Measurements from ENCODE around the gene CASR.
"Not testable (repeated sequence)": the region's sequence is repeated elsewhere in the genome, so short reads cannot be mapped to it uniquely, and the experiment has no call there.

CASR gene, protein sequence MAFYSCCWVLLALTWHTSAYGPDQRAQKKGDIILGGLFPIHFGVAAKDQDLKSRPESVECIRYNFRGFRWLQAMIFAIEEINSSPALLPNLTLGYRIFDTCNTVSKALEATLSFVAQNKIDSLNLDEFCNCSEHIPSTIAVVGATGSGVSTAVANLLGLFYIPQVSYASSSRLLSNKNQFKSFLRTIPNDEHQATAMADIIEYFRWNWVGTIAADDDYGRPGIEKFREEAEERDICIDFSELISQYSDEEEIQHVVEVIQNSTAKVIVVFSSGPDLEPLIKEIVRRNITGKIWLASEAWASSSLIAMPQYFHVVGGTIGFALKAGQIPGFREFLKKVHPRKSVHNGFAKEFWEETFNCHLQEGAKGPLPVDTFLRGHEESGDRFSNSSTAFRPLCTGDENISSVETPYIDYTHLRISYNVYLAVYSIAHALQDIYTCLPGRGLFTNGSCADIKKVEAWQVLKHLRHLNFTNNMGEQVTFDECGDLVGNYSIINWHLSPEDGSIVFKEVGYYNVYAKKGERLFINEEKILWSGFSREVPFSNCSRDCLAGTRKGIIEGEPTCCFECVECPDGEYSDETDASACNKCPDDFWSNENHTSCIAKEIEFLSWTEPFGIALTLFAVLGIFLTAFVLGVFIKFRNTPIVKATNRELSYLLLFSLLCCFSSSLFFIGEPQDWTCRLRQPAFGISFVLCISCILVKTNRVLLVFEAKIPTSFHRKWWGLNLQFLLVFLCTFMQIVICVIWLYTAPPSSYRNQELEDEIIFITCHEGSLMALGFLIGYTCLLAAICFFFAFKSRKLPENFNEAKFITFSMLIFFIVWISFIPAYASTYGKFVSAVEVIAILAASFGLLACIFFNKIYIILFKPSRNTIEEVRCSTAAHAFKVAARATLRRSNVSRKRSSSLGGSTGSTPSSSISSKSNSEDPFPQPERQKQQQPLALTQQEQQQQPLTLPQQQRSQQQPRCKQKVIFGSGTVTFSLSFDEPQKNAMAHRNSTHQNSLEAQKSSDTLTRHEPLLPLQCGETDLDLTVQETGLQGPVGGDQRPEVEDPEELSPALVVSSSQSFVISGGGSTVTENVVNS

DNA sequence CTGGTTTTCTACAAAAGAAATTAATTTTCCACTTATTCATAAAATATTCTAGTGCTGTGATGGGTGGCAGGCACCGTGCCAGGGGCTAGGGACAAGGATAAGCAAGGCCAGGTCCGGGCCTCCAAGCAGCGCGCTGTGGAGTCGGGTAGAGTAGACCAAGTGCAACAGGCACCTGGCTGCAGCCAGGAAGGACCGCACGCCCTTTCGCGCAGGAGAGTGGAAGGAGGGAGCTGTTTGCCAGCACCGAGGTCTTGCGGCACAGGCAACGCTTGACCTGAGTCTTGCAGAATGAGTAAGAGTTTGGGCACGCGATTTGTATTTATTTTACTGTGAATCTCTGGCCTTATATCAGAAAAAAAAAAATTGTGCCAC lies at the start of gene CASR:
CASR (plus strand) TSS at position 148 of the 372 bp plus-strand sequence. CDS start 70,522 bp downstream, outside the sequence.
- no peak for FAIRE-seq
- DNase-seq (ENCODE audit: low spot score) = no peak

DNA sequence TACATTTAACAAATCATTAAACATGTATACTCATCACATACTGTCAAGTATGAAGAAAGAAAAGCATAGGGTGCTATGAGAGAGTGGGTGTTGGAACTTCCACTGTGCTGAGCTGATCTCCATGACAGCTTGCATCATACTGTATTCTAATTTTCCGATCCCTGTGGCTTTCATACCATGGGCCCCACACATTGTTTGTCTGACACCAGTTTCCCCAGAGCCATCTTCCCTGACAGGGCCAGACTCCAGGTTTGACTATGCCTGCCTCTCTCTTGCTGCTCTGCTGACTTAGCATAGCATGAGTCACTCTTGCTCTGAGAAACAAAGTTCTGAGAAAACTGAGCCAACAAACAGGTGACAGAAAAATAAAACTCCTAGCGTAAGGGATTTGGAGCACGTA lies 37.0 kb upstream of the CASR start:
- FAIRE-seq = no peak

DNA sequence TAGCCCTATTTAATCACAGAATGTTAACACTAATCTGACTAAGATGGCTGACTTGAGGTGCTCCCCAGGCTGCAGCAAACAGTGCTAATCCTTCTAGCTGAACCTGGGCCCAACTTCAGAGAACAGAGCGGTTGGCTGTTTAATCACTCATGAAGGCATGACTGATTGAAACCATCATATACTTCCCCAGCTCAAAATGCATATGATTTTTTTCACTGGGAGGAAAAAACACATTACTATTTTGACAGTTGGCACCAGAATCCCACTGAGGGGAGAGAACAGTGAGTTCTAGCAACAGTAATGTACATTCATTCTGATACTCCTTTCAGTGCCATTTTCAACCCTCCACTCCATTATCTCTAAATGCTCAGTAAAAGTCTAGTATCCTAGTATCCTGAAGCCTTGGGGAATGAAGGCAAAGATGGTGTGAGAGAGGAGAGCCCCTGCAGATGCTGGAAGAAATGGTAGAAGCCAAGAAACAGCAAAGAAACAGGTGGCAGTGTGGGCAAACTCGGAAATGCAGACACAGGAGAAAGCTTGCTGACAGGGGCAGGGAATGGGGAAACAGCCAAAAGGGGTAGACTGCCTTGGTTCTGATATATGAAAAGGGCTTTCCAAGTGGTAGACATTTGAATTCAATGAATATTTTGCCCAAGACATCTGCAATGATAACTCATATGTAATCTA lies 34.4 kb upstream of the CASR start:
- DNase-seq (ENCODE audit: low spot score) = no peak
- no peak for FAIRE-seq

More for the DNA sequence above, 37.0 kb upstream of the CASR start:
- DNase-seq (ENCODE audit: low spot score) = no peak

DNA sequence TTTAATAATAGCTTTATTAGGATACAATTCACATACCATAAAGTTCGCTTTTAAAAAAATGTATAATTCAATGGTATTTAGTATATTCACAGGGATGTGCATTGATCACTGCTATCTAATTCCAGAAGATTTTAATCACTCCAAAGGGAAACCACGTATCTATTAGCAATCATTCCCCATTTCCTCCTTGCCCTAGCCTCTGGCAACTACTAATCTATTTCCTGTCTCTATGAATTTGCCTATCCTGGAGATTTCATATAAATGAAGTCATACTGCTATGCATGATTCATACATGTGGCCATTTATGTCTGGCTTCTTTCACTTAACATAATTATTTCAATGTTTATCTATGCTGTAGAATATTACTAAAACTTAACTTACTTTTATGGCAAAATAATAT lies 32.0 kb upstream of the CASR start:
- DNase-seq (ENCODE audit: low spot score) (no peak), FAIRE-seq (no peak)

DNA sequence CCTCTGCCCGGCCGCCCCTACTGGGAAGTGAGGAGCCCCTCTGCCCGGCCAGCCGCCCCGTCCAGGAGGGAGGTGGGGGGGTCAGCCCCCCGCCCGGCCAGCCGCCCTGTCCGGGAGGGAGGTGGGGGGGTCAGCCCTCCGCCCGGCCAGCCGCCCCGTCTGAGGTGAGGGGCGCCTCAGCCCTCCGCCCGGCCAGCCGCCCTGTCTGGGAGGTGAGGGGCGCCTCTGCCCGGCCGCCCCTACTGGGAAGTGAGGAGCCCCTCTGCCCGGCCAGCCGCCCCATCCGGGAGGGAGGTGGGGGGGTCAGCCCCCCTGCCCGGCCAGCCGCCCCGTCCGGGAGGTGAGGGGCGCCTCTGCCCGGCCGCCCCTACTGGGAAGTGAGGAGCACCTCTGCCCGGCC lies 18.5 kb upstream of the CASR start:
- FAIRE-seq; DNase-seq (ENCODE audit: low spot score): not testable (repeated sequence)

DNA sequence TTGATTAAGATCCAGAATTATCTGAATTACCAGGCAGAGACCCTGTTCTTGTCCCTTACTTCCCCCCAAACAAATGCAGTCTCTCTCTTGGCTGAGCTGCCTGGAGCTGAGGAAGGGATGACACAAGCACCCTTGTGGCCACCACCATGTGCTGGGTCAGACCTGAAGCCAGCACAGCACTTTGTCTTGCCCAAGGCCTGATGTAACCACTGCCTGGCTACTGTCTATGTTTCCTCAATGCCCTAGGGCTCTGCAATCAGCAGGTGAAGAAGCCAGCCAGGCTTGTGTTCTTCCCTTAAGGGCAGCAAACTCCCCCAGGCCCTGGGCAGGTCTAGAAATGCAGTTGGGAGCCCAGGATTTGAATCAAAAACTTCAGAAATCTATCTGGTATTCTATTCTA lies 15.8 kb upstream of the CASR start:
- FAIRE-seq (no peak), DNase-seq (ENCODE audit: low spot score) (no peak)

DNA sequence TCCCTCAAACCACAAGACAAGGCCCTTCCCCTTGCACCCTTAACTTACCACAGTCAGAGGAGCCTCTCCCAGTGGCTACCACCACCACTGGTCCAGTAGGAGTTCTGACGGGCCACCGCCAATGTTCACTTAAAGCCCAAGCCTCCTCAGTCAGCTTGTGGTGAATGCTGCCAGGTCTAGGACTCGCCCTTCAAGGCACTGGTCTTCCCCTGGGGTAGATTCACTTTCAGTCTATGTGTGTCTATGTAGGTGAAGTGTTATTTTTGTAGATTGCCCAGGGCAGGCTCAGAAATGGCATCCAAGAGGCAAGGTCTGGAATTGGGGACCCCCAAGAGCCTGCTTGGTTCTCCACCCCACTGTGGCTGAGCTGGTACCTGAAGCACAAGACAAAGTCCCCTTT lies 15.4 kb upstream of the CASR start:
- no peak for FAIRE-seq

DNA sequence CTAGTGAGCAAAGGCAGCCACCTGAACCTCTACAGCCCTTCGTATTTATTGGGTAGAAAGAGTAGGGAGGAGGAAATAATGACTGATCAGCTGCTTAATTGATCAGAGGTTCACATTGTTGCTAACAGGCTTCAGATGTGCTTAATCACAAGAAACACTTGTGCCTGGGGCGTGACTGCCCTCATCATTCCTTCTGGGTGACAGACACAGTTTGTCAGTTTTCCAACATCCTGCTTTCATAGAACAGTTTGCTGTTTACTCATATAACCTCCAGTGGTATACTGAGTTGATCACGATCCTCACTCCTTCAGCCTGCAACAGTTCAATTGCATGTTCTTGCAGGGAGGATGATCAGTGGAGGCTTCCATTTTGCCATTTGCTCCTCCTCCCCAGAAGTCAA lies 13.6 kb upstream of the CASR start:
- peak; percentile 17 for FAIRE-seq
- DNase-seq (ENCODE audit: low spot score) = no peak

More for the DNA sequence above, 15.4 kb upstream of the CASR start:
- no peak for DNase-seq (ENCODE audit: low spot score)

DNA sequence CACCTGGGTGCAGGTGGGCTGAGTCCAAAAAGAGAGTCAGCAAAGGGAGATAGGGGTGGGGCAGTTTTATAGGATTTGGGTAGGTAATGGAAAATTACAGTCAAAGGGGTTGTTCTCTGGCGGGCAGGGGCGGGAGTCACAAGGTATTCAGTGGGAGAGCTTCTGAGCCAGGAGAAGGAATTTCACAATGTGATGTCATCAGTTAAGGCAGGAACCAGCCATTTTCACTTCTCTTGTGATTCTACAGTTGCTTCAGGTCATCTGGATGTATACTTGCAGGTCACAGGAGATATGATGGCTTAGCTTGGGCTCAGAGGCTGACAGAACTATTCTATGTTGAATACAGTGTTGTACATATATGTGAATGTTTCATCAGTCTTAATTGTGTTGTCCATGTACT lies 12.1 kb upstream of the CASR start:
- DNase-seq (ENCODE audit: low spot score); FAIRE-seq: not testable (repeated sequence)

DNA sequence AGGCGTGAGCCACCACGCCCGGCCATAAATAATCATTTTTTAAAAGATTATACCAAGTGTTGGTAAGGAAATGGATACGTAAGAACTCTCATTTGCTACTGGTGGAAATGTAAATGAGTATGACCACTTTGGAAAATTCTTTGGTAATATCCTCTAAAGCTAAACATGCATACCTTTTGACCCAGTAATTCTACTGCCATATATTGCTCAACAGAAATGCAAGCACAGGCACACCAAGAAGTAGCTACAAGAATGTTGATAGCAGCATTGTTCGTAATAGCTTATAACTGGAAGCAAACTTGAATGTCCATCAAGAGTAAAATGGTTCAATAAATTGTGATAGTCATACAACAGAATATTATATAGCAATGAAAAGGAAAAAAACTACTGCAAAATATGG lies 4.8 kb upstream of the CASR start:
- FAIRE-seq = no peak
- DNase-seq (ENCODE audit: low spot score) = no peak

DNA sequence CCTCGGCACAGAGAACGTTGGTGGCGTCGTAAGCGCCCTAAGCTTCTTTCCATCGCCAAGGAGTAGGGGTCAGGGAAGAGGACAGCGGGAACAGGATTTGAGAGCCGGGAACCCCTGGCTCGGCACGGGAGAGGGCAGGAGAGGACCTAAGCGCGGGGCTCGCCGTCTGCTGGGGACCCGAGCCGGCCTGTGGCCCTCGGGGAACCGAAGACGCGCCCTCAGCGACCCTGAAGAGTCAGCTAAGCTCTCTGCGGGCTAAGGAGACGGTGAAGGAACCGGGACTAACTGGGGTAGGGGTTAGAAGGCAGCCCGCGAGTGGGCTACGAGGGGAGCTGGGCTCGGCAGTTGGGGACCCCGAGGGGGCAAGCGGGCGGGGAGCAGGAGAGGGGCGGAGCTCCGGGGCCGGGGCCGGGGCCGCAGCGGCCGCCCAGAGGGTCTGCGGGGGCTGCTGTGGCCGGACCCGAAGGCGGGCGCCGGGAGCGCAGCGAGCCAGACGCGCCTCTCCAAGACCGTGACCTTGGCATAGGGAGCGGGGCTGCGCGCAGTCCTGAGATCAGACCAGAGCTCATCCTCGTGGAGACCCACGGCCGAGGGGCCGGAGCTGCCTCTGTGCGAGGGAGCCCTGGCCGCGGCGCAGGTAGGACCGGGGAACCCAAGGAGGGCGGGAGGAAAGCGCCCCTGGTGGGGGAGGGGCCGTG lies 574 bp downstream of the CASR start:
- FAIRE-seq (no peak), DNase-seq (ENCODE audit: low spot score) (no peak)

DNA sequence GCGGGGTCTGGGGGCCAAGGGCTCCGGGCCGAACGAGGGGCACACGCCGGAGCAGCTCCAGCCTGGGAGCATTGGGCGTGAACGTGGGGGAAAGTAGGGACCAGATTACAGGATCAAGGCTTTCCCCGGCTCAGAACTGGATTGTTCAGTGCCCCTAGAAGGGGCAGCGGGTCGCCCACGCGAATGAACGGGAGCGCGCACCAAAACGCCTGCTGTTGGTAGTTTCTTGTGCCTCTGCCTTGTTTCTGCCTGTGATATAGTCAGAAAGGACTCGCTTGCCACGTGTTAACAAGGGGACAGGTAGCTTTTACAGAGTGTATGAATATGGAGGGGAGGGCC lies 1.1 kb downstream of the CASR start:
- no peak for DNase-seq (ENCODE audit: low spot score)
- no peak for FAIRE-seq

DNA sequence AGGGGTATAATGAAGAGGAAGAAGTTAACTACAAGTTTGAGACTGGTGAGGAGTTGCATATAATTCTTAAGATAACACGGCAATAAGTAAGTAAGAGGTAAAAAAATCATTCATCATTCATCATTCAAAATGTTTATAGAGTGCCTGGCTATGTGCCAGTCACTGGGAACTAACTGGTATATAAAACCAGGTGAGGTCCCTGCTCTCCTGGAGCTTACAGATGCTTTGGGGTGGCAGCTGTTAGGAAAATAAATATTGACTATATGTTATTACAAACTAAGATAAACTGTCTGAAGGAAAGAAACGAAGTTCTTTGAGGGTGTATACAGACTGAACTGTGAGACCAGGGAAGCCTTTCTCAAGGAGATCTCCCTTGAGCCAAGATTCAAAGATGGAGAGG lies 2.9 kb downstream of the CASR start:
- DNase-seq (ENCODE audit: low spot score) (no peak), FAIRE-seq (no peak)

DNA sequence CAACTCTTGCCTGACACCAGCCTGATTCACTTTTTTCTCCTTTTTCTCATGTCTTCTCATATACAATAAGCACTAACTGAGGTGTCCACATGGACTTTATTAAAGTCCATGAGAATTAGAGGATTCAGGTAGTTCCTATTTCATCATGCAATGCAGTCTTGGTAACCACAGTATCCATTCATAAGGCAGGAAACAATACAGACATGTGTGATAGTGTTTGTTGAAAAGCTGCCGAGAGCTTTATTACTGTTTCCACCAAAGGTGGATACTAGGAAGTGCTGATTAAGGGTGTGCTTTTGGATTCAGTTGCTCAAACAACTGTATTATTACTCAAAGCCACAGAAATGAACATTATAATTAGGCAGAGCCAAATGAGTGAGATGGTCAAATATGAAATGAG lies 5.3 kb downstream of the CASR start:
- FAIRE-seq (no peak), DNase-seq (ENCODE audit: low spot score) (no peak)

DNA sequence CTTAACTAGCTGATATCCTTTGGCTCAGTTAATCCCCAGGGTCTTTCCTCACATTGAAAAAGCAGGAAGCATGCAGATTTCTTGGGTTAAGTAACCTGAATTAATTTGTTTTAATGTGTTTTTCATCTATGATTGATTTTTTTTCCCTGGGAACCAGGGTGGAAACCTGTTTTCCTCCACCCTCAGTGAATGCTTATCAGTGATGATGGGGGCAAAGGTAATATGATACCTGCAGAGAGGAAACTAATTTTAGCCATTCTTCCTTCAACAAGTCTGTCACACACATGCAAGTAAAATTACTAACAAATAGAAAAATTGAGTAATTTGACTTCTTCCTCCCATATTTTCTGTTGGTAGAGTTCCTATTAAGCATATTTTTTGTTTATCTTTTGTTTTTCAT lies 5.9 kb downstream of the CASR start:
- FAIRE-seq (no peak), DNase-seq (ENCODE audit: low spot score) (no peak)

DNA sequence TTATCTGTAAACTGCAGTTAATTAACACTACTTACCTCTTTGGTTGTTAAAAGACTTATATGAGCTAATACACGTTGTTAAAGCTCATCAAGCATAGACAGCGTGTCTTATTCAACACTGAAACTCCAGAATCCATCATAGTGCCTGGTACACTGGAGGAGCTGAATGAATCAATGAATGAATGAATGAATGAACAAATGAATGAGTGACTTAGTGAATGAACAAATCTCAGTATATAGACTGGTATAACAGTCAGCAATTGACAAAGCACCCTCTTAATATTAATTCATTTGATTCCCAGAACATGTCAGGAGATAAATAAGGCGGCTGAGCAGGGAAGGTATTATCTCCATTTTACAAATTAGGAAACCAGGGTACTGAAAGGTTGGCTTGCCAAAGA lies 7.1 kb downstream of the CASR start:
- DNase-seq (ENCODE audit: low spot score) (no peak), FAIRE-seq (no peak)

DNA sequence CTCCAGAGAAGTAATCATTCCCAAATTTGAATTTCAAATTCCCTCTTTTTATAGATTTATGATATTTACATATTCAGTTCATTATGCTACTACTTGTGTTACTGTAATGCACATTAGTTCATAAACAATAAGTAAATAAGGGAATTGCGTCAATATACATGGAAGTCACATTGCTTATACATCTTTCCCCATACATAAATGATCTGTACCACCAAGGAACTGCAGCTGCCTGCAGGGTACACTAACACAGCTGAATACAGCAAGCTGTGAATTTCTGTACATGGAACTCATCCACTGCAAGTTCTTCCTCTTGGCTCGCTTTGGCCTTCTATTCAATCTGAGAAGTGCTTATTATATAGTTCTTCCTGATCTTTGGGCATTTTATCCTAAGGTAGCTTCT lies 15.5 kb downstream of the CASR start:
- FAIRE-seq (no peak), DNase-seq (ENCODE audit: low spot score) (no peak)

DNA sequence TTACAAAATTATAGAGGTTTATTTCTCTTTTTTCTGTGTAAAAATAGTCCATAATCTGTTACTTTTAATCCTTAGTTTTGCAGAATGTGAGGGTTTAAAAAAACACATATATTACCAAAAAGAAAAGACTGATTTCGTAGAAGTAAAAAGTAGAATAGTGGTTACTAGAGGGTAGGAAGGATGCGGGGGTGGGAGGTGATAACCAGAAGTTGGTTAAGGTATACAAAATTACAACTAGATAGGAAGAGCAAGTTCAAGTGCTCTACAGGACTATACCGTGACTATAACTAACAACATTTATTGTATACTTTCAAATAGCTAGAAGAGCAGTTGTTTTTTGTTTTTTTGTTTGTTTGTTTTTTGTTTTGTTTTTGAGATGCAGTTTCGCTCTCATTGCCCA lies 16.1 kb downstream of the CASR start:
- no peak for FAIRE-seq
- DNase-seq (ENCODE audit: low spot score) = no peak

DNA sequence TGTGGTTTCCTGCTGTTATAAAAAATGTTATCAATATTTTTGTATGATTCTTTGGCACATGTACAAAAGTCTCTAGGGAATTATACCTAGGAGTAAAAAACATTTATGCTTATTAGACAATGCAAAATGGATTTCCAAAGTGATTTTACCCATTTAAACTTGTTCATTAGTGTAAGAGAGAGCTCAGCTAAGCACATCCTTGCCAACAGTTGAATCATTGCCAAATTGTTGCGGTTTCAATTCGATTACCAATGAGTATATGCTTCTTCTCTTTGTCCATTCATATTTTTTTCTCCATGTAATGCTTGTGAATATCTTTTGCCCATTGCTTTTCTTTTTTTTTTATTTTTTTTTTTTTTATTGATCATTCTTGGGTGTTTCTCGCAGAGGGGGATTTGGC lies 17.2 kb downstream of the CASR start:
- DNase-seq (ENCODE audit: low spot score) (no peak), FAIRE-seq (no peak)

DNA sequence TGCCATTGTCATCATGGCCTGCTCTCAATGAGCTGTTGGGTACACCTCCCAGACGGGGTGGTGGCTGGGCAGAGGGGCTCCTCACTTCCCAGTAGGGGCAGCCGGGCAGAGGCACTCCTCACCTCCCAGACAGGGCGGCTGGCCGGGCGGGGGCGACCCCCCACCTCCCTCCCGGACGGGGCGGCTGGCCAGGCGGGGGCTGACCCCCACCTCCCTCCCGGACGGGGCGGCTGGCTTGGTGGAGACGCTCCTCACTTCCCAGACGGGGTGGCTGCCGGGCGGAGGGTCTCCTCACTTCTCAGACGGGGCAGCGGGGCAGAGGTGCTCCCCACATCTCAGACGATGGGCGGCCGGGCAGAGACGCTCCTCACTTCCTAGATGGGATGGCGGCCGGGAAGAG lies 18.0 kb downstream of the CASR start:
- not testable (repeated sequence) for FAIRE-seq; DNase-seq (ENCODE audit: low spot score)

DNA sequence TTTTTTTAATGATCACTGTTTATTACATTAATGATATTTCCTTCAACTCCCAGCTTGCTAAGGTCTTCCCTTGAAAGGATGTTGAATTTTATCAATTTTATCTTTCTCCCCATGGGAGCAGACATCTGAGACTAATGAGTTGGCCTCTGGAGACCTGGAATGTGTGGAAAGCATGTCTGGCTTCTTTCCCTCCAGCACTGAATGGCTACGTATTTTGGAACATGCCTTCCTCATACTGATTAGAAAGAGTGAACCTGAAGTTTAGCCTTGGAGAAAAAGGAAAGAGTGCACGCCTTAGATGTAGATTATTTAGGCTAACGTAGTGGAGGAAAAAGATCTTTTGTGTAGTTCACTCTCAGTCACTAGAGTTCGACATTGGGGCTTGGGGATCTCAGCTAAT lies 25.1 kb downstream of the CASR start:
- no peak for FAIRE-seq
- DNase-seq (ENCODE audit: low spot score) = no peak
